Measurements from ENCODE around the gene TINAGL1. TPM values are rescaled to one million over a fixed set of nuclear protein-coding genes. Genes with fewer than 3 reads are reported as not detected.
A peak's percentile ranks its signal among the peaks of the same experiment; 100 is the strongest.

The TINAGL1 gene
- total RNA-seq, 1 donor from 2014 or later = 27.2 TPM

DNA sequence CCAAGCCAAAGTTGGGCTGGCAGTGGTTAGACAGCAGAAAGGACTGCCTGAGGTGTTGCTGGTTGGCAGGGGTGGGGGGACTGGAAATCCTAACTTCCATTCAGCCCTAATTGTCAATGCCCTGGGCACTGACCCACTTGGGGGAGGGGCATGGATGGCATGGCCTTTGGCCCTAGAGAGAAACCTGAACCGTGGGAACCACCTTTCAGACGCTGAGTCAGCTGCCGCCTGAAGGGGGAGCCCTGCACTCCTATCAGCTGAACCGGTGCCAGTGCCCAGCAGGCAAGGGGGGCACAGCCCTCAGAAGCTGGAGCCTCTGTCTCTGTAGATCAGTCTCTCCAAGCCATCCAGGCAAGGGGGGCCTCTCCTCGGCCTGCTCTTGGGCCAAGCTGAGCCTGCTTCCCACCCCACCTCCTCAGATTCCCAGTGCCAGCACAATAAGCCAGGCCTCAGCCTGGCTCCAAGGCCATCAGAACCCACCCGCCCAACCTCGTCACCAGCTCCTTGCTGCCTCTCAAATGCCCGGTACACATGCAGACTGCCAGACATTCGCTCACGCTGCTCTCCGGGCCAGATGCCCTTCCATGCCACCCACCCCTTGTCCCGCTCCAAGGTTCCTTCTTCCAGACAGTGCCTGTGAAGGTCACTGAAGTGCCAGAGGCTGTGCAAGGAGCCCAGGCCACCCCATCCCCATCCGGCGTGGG lies 11.6 kb downstream of the TINAGL1 start:
- no peaks in the 10 kb centered on the region for H3K36me3 Mint-ChIP-seq
- H3K27ac Mint-ChIP-seq = peak overlapping the region; percentile 56
- no peaks in the 10 kb centered on the region for H3K9me3 Mint-ChIP-seq
- DNase-seq (ENCODE audit: extremely low spot score, unreplicated experiment) = peak; percentile 69
- H3K27me3 Mint-ChIP-seq = peaks cover 32% of the 10 kb centered on the region
- H3K4me1 Mint-ChIP-seq (ENCODE audit: unreplicated experiment) = peaks cover 13% of the 10 kb centered on the region
- TF ChIP-seq, protein P1, sequence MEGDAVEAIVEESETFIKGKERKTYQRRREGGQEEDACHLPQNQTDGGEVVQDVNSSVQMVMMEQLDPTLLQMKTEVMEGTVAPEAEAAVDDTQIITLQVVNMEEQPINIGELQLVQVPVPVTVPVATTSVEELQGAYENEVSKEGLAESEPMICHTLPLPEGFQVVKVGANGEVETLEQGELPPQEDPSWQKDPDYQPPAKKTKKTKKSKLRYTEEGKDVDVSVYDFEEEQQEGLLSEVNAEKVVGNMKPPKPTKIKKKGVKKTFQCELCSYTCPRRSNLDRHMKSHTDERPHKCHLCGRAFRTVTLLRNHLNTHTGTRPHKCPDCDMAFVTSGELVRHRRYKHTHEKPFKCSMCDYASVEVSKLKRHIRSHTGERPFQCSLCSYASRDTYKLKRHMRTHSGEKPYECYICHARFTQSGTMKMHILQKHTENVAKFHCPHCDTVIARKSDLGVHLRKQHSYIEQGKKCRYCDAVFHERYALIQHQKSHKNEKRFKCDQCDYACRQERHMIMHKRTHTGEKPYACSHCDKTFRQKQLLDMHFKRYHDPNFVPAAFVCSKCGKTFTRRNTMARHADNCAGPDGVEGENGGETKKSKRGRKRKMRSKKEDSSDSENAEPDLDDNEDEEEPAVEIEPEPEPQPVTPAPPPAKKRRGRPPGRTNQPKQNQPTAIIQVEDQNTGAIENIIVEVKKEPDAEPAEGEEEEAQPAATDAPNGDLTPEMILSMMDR (conservative IDR thresholded peaks at IDR 0.05) = peak; percentile 72
- peak overlapping the region; percentile 58 for H3K4me3 Mint-ChIP-seq

DNA sequence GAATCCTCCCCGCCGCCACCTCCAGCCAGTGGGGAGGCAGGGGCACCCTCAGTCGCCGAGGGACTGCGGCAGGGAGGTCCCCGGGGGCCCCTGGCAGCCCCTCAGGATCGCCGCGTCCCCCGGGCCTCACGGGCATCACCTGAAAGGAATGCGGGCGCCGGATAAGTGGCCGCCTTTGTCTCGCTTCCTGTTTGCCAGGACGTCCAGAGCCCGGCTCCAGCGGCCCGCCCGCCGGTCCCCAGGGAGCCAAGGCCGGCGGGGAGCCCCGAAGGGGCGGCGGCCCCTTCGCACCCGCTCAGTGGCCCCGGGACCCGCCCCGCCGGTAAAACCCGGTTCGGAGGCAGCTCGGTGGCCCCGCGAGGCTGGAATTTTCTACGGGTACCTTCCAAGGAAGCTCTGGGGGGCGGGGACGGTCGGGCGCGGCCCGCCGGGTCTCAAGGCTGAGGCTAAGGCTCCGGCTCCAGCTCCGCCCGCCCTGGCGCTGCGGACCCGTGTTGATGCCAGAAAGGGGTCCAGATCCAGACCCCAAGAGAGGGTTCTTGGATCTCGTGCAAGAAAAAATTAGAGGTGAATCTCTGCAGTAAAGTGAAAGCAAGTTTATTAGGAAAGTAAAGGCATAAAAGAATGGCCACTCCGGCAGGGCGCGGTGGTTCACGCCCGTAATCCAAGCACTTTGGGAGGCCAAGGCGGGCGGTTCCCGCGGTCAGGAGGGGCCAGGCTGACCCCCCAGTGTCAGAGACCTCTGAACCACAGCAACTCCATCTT lies 12.6 kb downstream of the TINAGL1 start:
- H3K9me3 Mint-ChIP-seq = no peaks in the 10 kb centered on the region
- peaks cover 32% of the 10 kb centered on the region for H3K27me3 Mint-ChIP-seq
- H3K36me3 Mint-ChIP-seq = no peaks in the 10 kb centered on the region
- H3K4me1 Mint-ChIP-seq (ENCODE audit: unreplicated experiment) = peaks cover 10% of the 10 kb centered on the region
- peak; percentile 70 for DNase-seq (ENCODE audit: extremely low spot score, unreplicated experiment)
- peak overlapping the region; percentile 63 for H3K4me3 Mint-ChIP-seq
- peak overlapping the region; percentile 57 for H3K27ac Mint-ChIP-seq
- TF ChIP-seq, protein P1 (conservative IDR thresholded peaks at IDR 0.05) = no peak

DNA sequence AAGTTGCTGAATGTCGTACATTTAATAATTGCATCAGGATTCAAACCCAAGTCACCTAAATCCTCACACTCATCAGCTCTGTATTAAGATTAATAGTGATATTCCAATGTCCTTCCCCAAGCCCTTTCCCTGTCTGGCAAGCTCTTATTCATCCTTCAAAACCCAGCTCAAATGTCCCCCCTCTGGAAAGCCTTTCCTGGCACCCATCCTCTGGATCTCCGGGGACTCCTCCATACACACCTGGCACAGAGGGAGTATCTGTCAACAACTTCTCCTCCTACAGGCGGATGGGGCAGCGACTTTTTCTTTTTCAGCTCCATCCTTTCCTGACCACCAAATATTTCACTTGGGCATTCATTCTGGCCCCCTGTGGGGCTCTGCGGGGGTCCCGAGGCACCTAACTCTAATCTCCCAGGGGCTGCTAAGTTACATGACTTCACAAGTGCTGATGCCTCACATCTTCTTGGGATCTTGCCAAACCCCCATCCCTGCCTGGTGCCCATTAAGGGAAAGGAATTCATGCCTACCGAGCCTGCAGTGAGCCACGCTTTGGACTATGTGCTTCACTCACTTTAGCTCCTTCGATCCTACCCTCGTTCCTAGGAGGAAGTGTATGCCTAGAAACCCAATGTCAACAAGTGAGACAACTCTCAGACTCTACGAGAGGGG lies 15.2 kb downstream of the TINAGL1 start:
- peaks cover 32% of the 10 kb centered on the region for H3K27me3 Mint-ChIP-seq
- peak; percentile 59 for DNase-seq (ENCODE audit: extremely low spot score, unreplicated experiment)
- TF ChIP-seq, protein P1 (conservative IDR thresholded peaks at IDR 0.05) = no peak
- no peaks in the 10 kb centered on the region for H3K36me3 Mint-ChIP-seq
- H3K9me3 Mint-ChIP-seq = no peaks in the 10 kb centered on the region
- no peak overlapping the region for H3K4me3 Mint-ChIP-seq
- peaks cover 22% of the 10 kb centered on the region for H3K4me1 Mint-ChIP-seq (ENCODE audit: unreplicated experiment)
- H3K27ac Mint-ChIP-seq = no peak overlapping the region

DNA sequence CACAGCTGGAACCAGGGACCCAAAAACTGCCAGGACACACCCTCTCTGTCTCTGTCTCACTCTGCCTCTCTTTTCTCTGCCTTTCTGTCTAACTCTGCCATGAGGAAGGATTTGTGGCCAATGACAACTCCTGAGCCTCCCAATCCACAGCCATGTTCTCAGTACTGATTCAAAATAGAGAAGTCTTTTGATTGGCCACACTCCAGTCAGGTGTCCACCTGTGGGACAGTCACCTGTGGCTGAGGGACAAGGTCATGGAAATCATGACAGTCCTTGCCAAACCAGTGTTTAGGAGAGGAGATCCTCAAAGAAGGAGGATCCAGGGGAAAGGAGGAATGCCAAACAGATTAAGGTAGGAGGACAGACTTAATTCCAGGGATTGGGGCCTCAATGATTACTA lies 15.8 kb downstream of the TINAGL1 start:
- Mint-ChIP-seq H3K4me1 (ENCODE audit: unreplicated experiment) (peaks cover 27% of the 10 kb centered on the region), H3K9me3 (no peaks in the 10 kb centered on the region), H3K27ac (no peak overlapping the region), H3K36me3 (no peaks in the 10 kb centered on the region), H3K27me3 (peaks cover 32% of the 10 kb centered on the region), H3K4me3 (no peak overlapping the region)
- TF ChIP-seq, protein P1 (conservative IDR thresholded peaks at IDR 0.05) = no peak
- peak; percentile 18 for DNase-seq (ENCODE audit: extremely low spot score, unreplicated experiment)

DNA sequence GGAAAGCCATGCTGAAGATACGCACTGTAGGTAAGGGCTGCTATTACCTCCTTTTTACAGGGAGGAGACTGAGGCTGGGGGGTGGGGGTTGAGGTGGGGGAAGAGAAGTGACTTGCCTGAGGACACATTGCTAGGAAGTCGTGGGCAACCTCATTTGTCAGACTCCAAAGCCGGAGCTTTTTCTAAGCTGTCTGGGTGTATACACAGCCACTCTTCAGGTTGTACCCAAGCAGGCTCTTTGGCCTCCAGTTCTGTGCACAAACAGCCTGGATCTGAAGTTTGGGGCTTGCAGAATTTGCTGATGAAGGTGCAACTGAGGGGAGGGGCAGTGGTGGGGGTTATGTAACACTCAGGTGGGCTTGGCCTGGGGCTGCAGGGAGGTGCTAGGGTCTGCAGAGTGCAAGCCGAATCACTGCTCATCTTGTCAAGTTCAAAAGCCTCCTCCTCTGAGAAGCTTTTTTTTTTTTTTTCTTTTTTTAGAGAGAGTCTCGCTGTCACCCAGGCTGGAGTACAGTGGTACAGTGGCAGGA lies 16.9 kb downstream of the TINAGL1 start:
- Mint-ChIP-seq H3K27me3 (peaks cover 27% of the 10 kb centered on the region), H3K36me3 (no peaks in the 10 kb centered on the region), H3K9me3 (no peaks in the 10 kb centered on the region), H3K4me1 (ENCODE audit: unreplicated experiment) (peaks cover 27% of the 10 kb centered on the region), H3K4me3 (no peak overlapping the region), H3K27ac (no peak overlapping the region)
- peak; percentile 45 for DNase-seq (ENCODE audit: extremely low spot score, unreplicated experiment)
- TF ChIP-seq, protein P1 (conservative IDR thresholded peaks at IDR 0.05) = no peak

All from type B pancreatic cell (in vitro differentiated cells).